Body of pancreas (tissue), 4 donors: ENCODE measurements around the gene RASGRP4.

Source experiments
- CTCF ChIP-seq, 7 experiments: fragments of 450-650 bp in 4 of 7; fragments of 200-600 bp in 3 of 7; sonication (generic) in 3 of 7; IDR thresholded peaks; one replicate each; pipeline ENCODE4 v1.5.1; 2016 to 2019; ENCODE audit warnings: antibody characterized with exemption in 7 of 7
- POLR2A ChIP-seq, 3 donors: fragments of 450-650 bp; IDR thresholded peaks; one replicate each; pipeline ENCODE4 v1.6.1; 2016; ENCODE audit warnings: antibody characterized with exemption in 3 of 3, mild to moderate bottlenecking in 2 of 3

GRCh38 chr19:38412961-38413360, 13.1 kb downstream of the RASGRP4 start:
- TF ChIP-seq CTCF (IDR thresholded peaks at IDR 0.05), result no peak
- no peak for TF ChIP-seq POLR2A (IDR thresholded peaks at IDR 0.05)
